K562 (cell line): Measurements from ENCODE around the gene SLC25A28. TPM values are rescaled to one million over a fixed set of nuclear protein-coding genes. Genes with fewer than 3 reads are reported as not detected.

Experiments
- ATAC-seq: fragments of 200-7000 bp; cut with Tn5 transposase; 3 replicates; pipeline ENCODE4 v1.9.1; 2020; ENCODE audit warnings: moderate library complexity
- BruUV-seq: library from RNA; stranded (reverse); fragments of 400-500 nt; replicated peaks from 2 replicates; lab custom pipeline; 2021; lab: Mats Ljungman, UMichigan
- CTCF ChIA-PET: fragments of 300-600 bp; formaldehyde crosslinking; extraction: SDS; loops from one replicate; lab custom pipeline; 2021; ENCODE audit warnings: low intra/inter-chr PET ratio; lab: Yijun Ruan, JAX
- POLR2A ChIA-PET: fragments of 300-600, 350-650 bp; sonication (Branson Sonifier 250); formaldehyde crosslinking; extraction: SDS; loops from one replicate; lab custom pipeline; 2021; ENCODE audit warnings: antibody characterized with exemption, inconsistent platforms; lab: Yijun Ruan, JAX
- DNase-seq, 4 experiments: peaks; one replicate each; pipeline versions ENCODE4 v3.0.0 to v3.0.0-alpha.2; 2011 to 2018; ENCODE audit warnings: low spot score in 3 of 4, mixed read lengths in 3 of 4; ENCODE audit errors: extremely low read depth in 1 of 4
- FAIRE-seq: peaks from 2 replicates; lab custom pipeline; 2011; peaks lifted over from hg19 to GRCh38; lab: Jason Lieb, UNC
- H2AFZ ChIP-seq: 2 replicates; pipeline ENCODE4 v1.6.0; 2011; ENCODE audit warnings: low read depth, low read length, control low read depth, inconsistent platforms
- H3K27ac ChIP-seq: fragments of 200-600 bp; 3 replicates; pipeline ENCODE4 v1.8.0; 2011; ENCODE audit warnings: low read depth, mild to moderate bottlenecking, control low read depth, inconsistent platforms, low read length, moderate library complexity, mixed read lengths; ENCODE audit errors: extremely low read depth
- H3K27me3 ChIP-seq, 2 experiments: fragments of 300-600 bp in 1 of 2; 2 replicates in 1 of 2; 3 replicates in 1 of 2; pipeline versions ENCODE4 v1.6.0 to v1.8.0; 2011; ENCODE audit warnings: inconsistent platforms in 2 of 2, low read length in 2 of 2, mild to moderate bottlenecking in 1 of 2, mixed read lengths in 1 of 2, moderate library complexity in 1 of 2; ENCODE audit not compliant: control insufficient read depth in 2 of 2, insufficient read depth in 2 of 2
- H3K36me3 ChIP-seq: fragments of 300-600 bp; 3 replicates; pipeline ENCODE4 v1.8.0; 2011; ENCODE audit warnings: mild to moderate bottlenecking, low read length, inconsistent platforms; ENCODE audit not compliant: control insufficient read depth, insufficient read depth
- H3K4me1 ChIP-seq, 2 experiments: fragments of 200-600 bp in 1 of 2; replicated peaks in 1 of 2; 2 replicates in 1 of 2; 3 replicates in 1 of 2; pipeline versions ENCODE4 v1.5.1 to v1.8.0; 2011; ENCODE audit warnings: inconsistent platforms in 2 of 2, low read length in 2 of 2, mild to moderate bottlenecking in 1 of 2, mixed read lengths in 1 of 2, moderate library complexity in 1 of 2; ENCODE audit not compliant: control insufficient read depth in 2 of 2, insufficient read depth in 2 of 2
- H3K4me2 ChIP-seq: 2 replicates; pipeline ENCODE4 v1.6.1; 2011; ENCODE audit warnings: low read length, control low read depth, inconsistent platforms, mixed read lengths; ENCODE audit not compliant: insufficient read depth
- H3K4me3 ChIP-seq: fragments of 200-600 bp; sonication (generic), shearing (Covaris generic); 2 replicates; pipeline ENCODE4 v1.5.1; 2016; ENCODE audit warnings: control low read depth, inconsistent platforms
- H3K79me2 ChIP-seq: fragments of 200-600 bp; 3 replicates; pipeline ENCODE4 v1.8.0; 2011; ENCODE audit warnings: low read length, inconsistent platforms; ENCODE audit not compliant: control insufficient read depth, insufficient read depth
- H3K9ac ChIP-seq, 2 experiments: 2 replicates each; pipeline versions ENCODE4 v1.6.0 to v1.6.1; 2011; ENCODE audit warnings: low read depth in 2 of 2, low read length in 2 of 2, control low read depth in 1 of 2, inconsistent platforms in 1 of 2, mild to moderate bottlenecking in 1 of 2, mixed read lengths in 1 of 2; ENCODE audit not compliant: insufficient read depth in 1 of 2
- H3K9me1 ChIP-seq: one replicate; pipeline ENCODE4 v1.6.0; 2011; ENCODE audit warnings: inconsistent platforms, mild to moderate bottlenecking, low read length, moderate library complexity; ENCODE audit not compliant: control insufficient read depth, insufficient read depth
- H3K9me3 ChIP-seq: replicated peaks from 2 replicates; pipeline ENCODE4 v1.5.1; 2011; ENCODE audit warnings: low read depth, low read length, inconsistent platforms; ENCODE audit not compliant: control insufficient read depth, insufficient read depth
- H4K20me1 ChIP-seq: replicated peaks from 2 replicates; pipeline ENCODE4 v1.6.1; 2011; ENCODE audit warnings: low read length, inconsistent platforms, mixed read lengths; ENCODE audit not compliant: control insufficient read depth, insufficient read depth
- BRCA1 ChIP-seq, 2 experiments: fragments of 450-650 bp in 1 of 2; sonication (generic) in 1 of 2; formaldehyde crosslinking in 1 of 2; IDR thresholded peaks; 2 replicates each; pipeline versions ENCODE4 v1.5.0 to v1.6.1; 2017 to 2020; ENCODE audit warnings: mild to moderate bottlenecking in 1 of 2, missing genetic modification reagents in 1 of 2
- C11orf30 ChIP-seq: fragments of 450-650 bp; IDR thresholded peaks from 2 replicates; pipeline ENCODE4 v1.6.1; 2016; ENCODE audit warnings: low read depth, mild to moderate bottlenecking
- CBFA2T2 ChIP-seq: fragments of 450-650 bp; conservative IDR thresholded peaks from 2 replicates; pipeline ENCODE4 v1.6.1; 2017; ENCODE audit warnings: mild to moderate bottlenecking
- CBX1 ChIP-seq: sonication (generic); IDR thresholded peaks from 2 replicates; pipeline ENCODE4 v1.6.1; 2016; ENCODE audit warnings: antibody characterized with exemption, low read depth, mild to moderate bottlenecking
- CEBPG ChIP-seq, 3 experiments: fragments of 200-800 bp in 1 of 3; sonication (Bioruptor generic) in 1 of 3; sonication (generic) in 1 of 3; formaldehyde crosslinking in 1 of 3; IDR thresholded peaks in 2 of 3; conservative IDR thresholded peaks in 1 of 3; 2 replicates each; pipeline versions ENCODE4 v1.6.1 to v1.8.0; 2016 to 2022; ENCODE audit warnings: missing compliant biosample characterization in 2 of 3, missing genetic modification characterization in 2 of 3, mild to moderate bottlenecking in 1 of 3, missing genetic modification reagents in 1 of 3
- DEAF1 ChIP-seq: fragments of 450-650 bp; formaldehyde crosslinking; IDR thresholded peaks from 2 replicates; pipeline ENCODE4 v1.4.0; 2020; ENCODE audit warnings: mild to moderate bottlenecking, moderate library complexity
- FOXK2 ChIP-seq, 2 experiments: fragments of 450-650 bp; IDR thresholded peaks in 1 of 2; conservative IDR thresholded peaks in 1 of 2; 2 replicates each; pipeline ENCODE4 v1.6.1; 2016; ENCODE audit warnings: low read depth in 2 of 2, mild to moderate bottlenecking in 1 of 2
- FOXM1 ChIP-seq, 2 experiments: fragments of 450-650 bp in 1 of 2; sonication (generic) in 1 of 2; formaldehyde crosslinking in 1 of 2; IDR thresholded peaks; 2 replicates each; pipeline versions ENCODE4 v1.6.1 to v1.9.0; 2017 to 2022; ENCODE audit warnings: low read depth in 2 of 2, mild to moderate bottlenecking in 2 of 2, missing genetic modification reagents in 1 of 2, moderate library complexity in 1 of 2
- KLF13 ChIP-seq: fragments of 450-650 bp; IDR thresholded peaks from 2 replicates; pipeline ENCODE4 v1.6.1; 2016; ENCODE audit warnings: missing genetic modification characterization, low read depth, mild to moderate bottlenecking, missing compliant biosample characterization, moderate library complexity, borderline replicate concordance
- MAFG ChIP-seq: fragments of 450-650 bp; conservative IDR thresholded peaks from 2 replicates; pipeline ENCODE4 v1.6.1; 2016; ENCODE audit warnings: missing genetic modification characterization, missing compliant biosample characterization
- NFE2 ChIP-seq: IDR thresholded peaks from 2 replicates; pipeline ENCODE4 v1.6.1; 2014; ENCODE audit warnings: antibody characterized with exemption, low read depth
- SAFB ChIP-seq: fragments of 200-400 bp; formaldehyde crosslinking; IDR thresholded peaks from 2 replicates; pipeline ENCODE4 v1.6.1; 2017; ENCODE audit warnings: low read depth, low read length, borderline replicate concordance
- TAF15 ChIP-seq: fragments of 200-400 bp; formaldehyde crosslinking; IDR thresholded peaks from 2 replicates; pipeline ENCODE4 v1.6.1; 2017; ENCODE audit warnings: mild to moderate bottlenecking, low read depth, low read length, moderate library complexity
- TAF7 ChIP-seq: fragments of 450-650 bp; IDR thresholded peaks from 2 replicates; pipeline ENCODE4 v1.6.1; 2016; ENCODE audit warnings: missing genetic modification characterization, missing compliant biosample characterization
- TRIM24 ChIP-seq, 2 experiments: fragments of 450-650 bp; IDR thresholded peaks; 2 replicates each; pipeline ENCODE4 v1.6.1; 2016
- ZBED1 ChIP-seq: IDR thresholded peaks from 2 replicates; pipeline ENCODE4 v1.6.1; 2014
- ZBTB1 ChIP-seq: sonication (generic); formaldehyde crosslinking; IDR thresholded peaks from 2 replicates; pipeline ENCODE4 v1.8.1; 2023; ENCODE audit warnings: missing genetic modification reagents, low read depth, mild to moderate bottlenecking, borderline replicate concordance
- ZNF24 ChIP-seq: fragments of 450-650 bp; IDR thresholded peaks from 2 replicates; pipeline ENCODE4 v1.6.1; 2016
- ZNF699 ChIP-seq: fragments of 250-450 bp; sonication (Bioruptor Pico); IDR thresholded peaks from 2 replicates; pipeline ENCODE4 v1.8.0; 2021; ENCODE audit warnings: mild to moderate bottlenecking, moderate library complexity; ENCODE audit not compliant: insufficient replicate concordance
- ZNF785 ChIP-seq: fragments of 250-450 bp; sonication (Bioruptor Pico); IDR thresholded peaks from 2 replicates; pipeline ENCODE4 v1.4.0; 2020; ENCODE audit warnings: mild to moderate bottlenecking
- WGBS: fragments of 100-300 bp; shearing (Covaris generic); methylation state at CpG from one replicate; pipeline ENCODE4 v1.1.6; 2016; ENCODE audit warnings: low coverage, mixed read lengths; ENCODE audit not compliant: insufficient coverage; ENCODE audit errors: missing lambda C conversion rate; 5-methylcytosine and 5-hydroxymethylcytosine counted together
- in situ Hi-C: fragments of 300-500 bp; cut with MboI; formaldehyde crosslinking; loops from 4 replicates; pipeline ENCODE4 v1.15.0; 2018; ENCODE audit warnings: inconsistent platforms, mixed read lengths
- intact Hi-C: fragments of 100-400 bp; cut with micrococcal nuclease; formaldehyde crosslinking; loops from 2 replicates; pipeline ENCODE4 v1.14.2; 2022
- polyA plus RNA-seq, 8 experiments: library from polyadenylated mRNA; depleted of rRNA in 4 of 8; stranded (reverse) in 5 of 8; unstranded in 3 of 8; fragments of >200 nt; fragmentation: Nextera tagmentation in 2 of 8; fragmentation: Illumina TruSeq in 1 of 8; extraction: Ambion mirVana in 2 of 8; extraction: Trizol in 1 of 8; gene quantifications; 2 replicates each; pipeline versions ENCODE4 v1.2.1 to v1.2.3, GENCODE V29; 2011 to 2014; ENCODE audit warnings: inconsistent platforms in 1 of 8, missing spikeins in 1 of 8
- total RNA-seq, 7 experiments: library from RNA; depleted of rRNA in 6 of 7; stranded (reverse); fragments of >200 nt in 6 of 7; fragmentation: Illumina TruSeq in 2 of 7; extraction: Trizol in 2 of 7; gene quantifications; 2 replicates each; pipeline versions ENCODE4 v1.2.1 to v1.2.3, GENCODE V29; 2011 to 2021; ENCODE audit warnings: low replicate concordance in 1 of 7
- TF ChIP-seq, protein P1 (sequence below): IDR thresholded peaks from 2 replicates; pipeline ENCODE4 v1.6.1; 2014; ENCODE audit warnings: antibody characterized with exemption

The SLC25A28 gene
- total and polyA plus RNA-seq, 9 of the 15 experiments (the other 6 are each of a cell fraction or from before 2014, with no cell fraction given), result 6.2 to 32.3 (median 18.8) TPM

- TF ChIP-seq ZNF785 (CRISPR knock-in tag), result no peak
- TF ChIP-seq DEAF1 (CRISPR knock-in tag), result peak; percentile 36; the same call in 1 of the 2 replicates
- TF ChIP-seq ZNF24, result peak; percentile 68
- no peak for TF ChIP-seq FOXM1 (IDR thresholded peaks at IDR 0.05; ENCODE audit: low read depth)
- TF ChIP-seq FOXM1 (CRISPR knock-in tag; IDR thresholded peaks at IDR 0.05; ENCODE audit: low read depth), result no peak
- TF ChIP-seq TRIM24 (IDR thresholded peaks at IDR 0.05), result no peak
- TF ChIP-seq MAFG (tag), result peak; percentile 70
- peak; percentile 70 for TF ChIP-seq C11orf30
These were observed 10.2 kb upstream of the SLC25A28 start (continued) for GRCh38 chr10:99630433-99630832.

DNA sequence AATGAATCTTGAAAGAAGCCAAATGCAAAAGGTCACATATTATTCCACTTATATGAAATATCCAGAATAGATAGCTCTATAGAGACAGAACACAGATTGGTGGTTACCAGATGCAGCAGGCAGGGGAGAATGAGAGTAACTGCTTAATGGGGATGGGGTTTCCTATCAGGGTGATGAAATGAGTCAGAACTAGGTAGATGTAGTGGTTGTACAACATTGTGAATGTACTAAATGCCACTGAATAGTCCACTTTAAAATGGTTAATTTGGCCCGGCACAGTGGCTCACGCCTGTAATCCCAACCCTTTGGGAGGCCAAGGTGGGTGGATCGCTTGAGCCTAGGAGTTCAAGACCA lies 9.4 kb upstream of the SLC25A28 start:
- no peaks in the 10 kb centered on the region; a peak in 1 of 5 replicates for H3K27me3 ChIP-seq
- H3K9me1 ChIP-seq, result no peaks in the 10 kb centered on the region
- no peak overlapping the region for H3K4me2 ChIP-seq
- POLR2A ChIA-PET, result no interaction called here
- H3K4me1 ChIP-seq, result no peaks in the 10 kb centered on the region
- BruUV-seq, result no TSS peak
- H3K9ac ChIP-seq, result no peak overlapping the region
- 27% methylated on average over 2 of the region's 3 CpGs for WGBS
- H3K27ac ChIP-seq, result no peak overlapping the region
- in situ Hi-C loops, result no loop called here
- DNase-seq (no peak), FAIRE-seq (no peak), ATAC-seq (no peak)
- H2AFZ ChIP-seq, result no peak overlapping the region
- no peak overlapping the region for H3K4me3 ChIP-seq
- intact Hi-C loops, result no loop called here
- CTCF ChIA-PET, result no interaction called here
- no peaks in the 10 kb centered on the region for H3K79me2 ChIP-seq
- no peaks in the 10 kb centered on the region for H3K36me3 ChIP-seq
- H3K9me3 ChIP-seq, result no peaks in the 10 kb centered on the region
- H4K20me1 ChIP-seq, result no peaks in the 10 kb centered on the region
- TF ChIP-seq, protein P1, sequence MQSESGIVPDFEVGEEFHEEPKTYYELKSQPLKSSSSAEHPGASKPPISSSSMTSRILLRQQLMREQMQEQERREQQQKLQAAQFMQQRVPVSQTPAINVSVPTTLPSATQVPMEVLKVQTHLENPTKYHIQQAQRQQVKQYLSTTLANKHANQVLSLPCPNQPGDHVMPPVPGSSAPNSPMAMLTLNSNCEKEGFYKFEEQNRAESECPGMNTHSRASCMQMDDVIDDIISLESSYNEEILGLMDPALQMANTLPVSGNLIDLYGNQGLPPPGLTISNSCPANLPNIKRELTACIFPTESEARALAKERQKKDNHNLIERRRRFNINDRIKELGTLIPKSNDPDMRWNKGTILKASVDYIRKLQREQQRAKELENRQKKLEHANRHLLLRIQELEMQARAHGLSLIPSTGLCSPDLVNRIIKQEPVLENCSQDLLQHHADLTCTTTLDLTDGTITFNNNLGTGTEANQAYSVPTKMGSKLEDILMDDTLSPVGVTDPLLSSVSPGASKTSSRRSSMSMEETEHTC, result no peak
- TF ChIP-seq TAF7 (no peak), KLF13 (tag) (no peak), ZBTB1 (no peak), NFE2 (no peak), BRCA1 (IDR thresholded peaks at IDR 0.05) (no peak), BRCA1 (CRISPR knock-in tag; IDR thresholded peaks at IDR 0.05) (no peak), TAF15 (no peak), ZNF699 (CRISPR knock-in tag) (no peak), SAFB (no peak), CBX1 (no peak), FOXK2 (conservative IDR thresholded peaks at IDR 0.05 in 1 of 2, IDR thresholded peaks at IDR 0.05 in 1 of 2; ENCODE audit: low read depth in 2 of 2) (no peak), CBFA2T2 (no peak), CEBPG (CRISPR knock-in tag; IDR thresholded peaks at IDR 0.05) (no peak), CEBPG (tag; conservative IDR thresholded peaks at IDR 0.05 in 1 of 2, IDR thresholded peaks at IDR 0.05 in 1 of 2) (no peak), ZBED1 (no peak)
